GM19455 (cell line): ENCODE data around the gene HSPA4.
"Not testable (repeated sequence)": the region's sequence is repeated elsewhere in the genome, so short reads cannot be mapped to it uniquely, and the experiment has no call there.

Experiments used
- ATAC-seq: cut with Tn5 transposase; IDR thresholded peaks from one replicate; pipeline ENCODE4 v1.9.1; 2021; ENCODE audit not compliant: unreplicated experiment

The HSPA4 gene

GRCh38 chr5:133049726-133050048 is 2.1 kb upstream of the HSPA4 start:
- no peak for ATAC-seq

GRCh38 chr5:133050521-133050920 is 1.3 kb upstream of the HSPA4 start:
- no peak for ATAC-seq

GRCh38 chr5:133051061-133051541 is 712 bp upstream of the HSPA4 start:
- peak; percentile 19 for ATAC-seq

GRCh38 chr5:133052317-133053175 is 733 bp downstream of the HSPA4 start:
- peak; percentile 25 for ATAC-seq

- ATAC-seq, result no peak
Observed at GRCh38 chr5:133053448-133053847, 1.6 kb downstream of the HSPA4 start.

GRCh38 chr5:133054697-133055471 is 3.1 kb downstream of the HSPA4 start:
- no peak for ATAC-seq

GRCh38 chr5:133056891-133057290 is 5.1 kb downstream of the HSPA4 start:
- no peak for ATAC-seq

- ATAC-seq, result no peak
Observed at GRCh38 chr5:133059621-133060020, 7.8 kb downstream of the HSPA4 start.

- no peak for ATAC-seq
Observed at GRCh38 chr5:133062276-133062675, 10.5 kb downstream of the HSPA4 start.

- no peak for ATAC-seq
Observed at GRCh38 chr5:133063965-133064364, 12.2 kb downstream of the HSPA4 start.

GRCh38 chr5:133065471-133065870 is 13.7 kb downstream of the HSPA4 start:
- ATAC-seq, result no peak

GRCh38 chr5:133066045-133066444 is 14.2 kb downstream of the HSPA4 start:
- no peak for ATAC-seq

- no peak for ATAC-seq
Observed at GRCh38 chr5:133072021-133072420, 20.2 kb downstream of the HSPA4 start.

- ATAC-seq, result no peak
Observed at GRCh38 chr5:133075572-133076536, 24.0 kb downstream of the HSPA4 start.

GRCh38 chr5:133079048-133079447 is 27.2 kb downstream of the HSPA4 start:
- ATAC-seq, result no peak

GRCh38 chr5:133081036-133081435 is 29.2 kb downstream of the HSPA4 start:
- ATAC-seq, result no peak

- ATAC-seq, result no peak
Observed at GRCh38 chr5:133081703-133082102, 29.9 kb downstream of the HSPA4 start.

- ATAC-seq, result no peak
Observed at GRCh38 chr5:133082128-133082527, 30.3 kb downstream of the HSPA4 start.

- ATAC-seq, result no peak
Observed at GRCh38 chr5:133083901-133084300, 32.1 kb downstream of the HSPA4 start.

- not testable (repeated sequence) for ATAC-seq
Observed at GRCh38 chr5:133085171-133085570, 33.4 kb downstream of the HSPA4 start.

- ATAC-seq, result no peak
Observed at GRCh38 chr5:133086366-133086875, 34.6 kb downstream of the HSPA4 start.
